Hematopoietic multipotent progenitor cell (in vitro differentiated cells): Measurements from ENCODE around the gene MRPL54. TPM values are rescaled to one million over a fixed set of nuclear protein-coding genes. Genes with fewer than 3 reads are reported as not detected.

ENCODE experiments used
- DNase-seq, 3 donors: peaks; one replicate each; pipeline ENCODE4 v3.0.0-alpha.2; 2011 to 2015; ENCODE audit warnings: low read depth in 2 of 3, low spot score in 2 of 3
- total RNA-seq: library from RNA; depleted of rRNA; stranded (reverse); fragments of >200 nt; gene quantifications from one replicate; pipeline ENCODE4 v1.2.3, GENCODE V29; 2012

The MRPL54 gene
- total RNA-seq, 1 donor: 42.0 TPM

DNA sequence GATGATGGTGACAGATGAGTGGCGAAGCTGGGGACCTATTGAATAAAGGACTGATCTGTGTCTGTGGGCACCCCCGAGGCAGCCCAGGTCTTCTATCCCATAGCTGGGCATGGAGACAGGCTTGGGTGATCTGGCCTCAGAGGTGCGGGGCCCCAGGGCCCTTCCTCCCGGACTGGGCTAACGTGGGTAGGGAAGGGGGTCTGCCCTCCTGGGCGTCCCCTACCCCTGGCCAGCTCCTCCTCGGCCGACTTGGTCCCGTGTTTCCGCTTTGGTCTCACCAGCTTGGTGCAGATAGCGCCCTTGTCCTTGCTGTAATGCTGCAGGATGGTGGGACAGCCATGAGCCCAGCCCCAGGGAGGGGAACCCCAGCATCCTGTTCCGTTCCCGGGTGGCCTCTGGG, 20.4 kb downstream of the MRPL54 start:
- DNase-seq: no peak

- peak in 2 of 3 donors; percentile 34 to 38 for DNase-seq
Observed at GRCh38 chr19:3783660-3784584, 21.4 kb downstream of the MRPL54 start.

DNA sequence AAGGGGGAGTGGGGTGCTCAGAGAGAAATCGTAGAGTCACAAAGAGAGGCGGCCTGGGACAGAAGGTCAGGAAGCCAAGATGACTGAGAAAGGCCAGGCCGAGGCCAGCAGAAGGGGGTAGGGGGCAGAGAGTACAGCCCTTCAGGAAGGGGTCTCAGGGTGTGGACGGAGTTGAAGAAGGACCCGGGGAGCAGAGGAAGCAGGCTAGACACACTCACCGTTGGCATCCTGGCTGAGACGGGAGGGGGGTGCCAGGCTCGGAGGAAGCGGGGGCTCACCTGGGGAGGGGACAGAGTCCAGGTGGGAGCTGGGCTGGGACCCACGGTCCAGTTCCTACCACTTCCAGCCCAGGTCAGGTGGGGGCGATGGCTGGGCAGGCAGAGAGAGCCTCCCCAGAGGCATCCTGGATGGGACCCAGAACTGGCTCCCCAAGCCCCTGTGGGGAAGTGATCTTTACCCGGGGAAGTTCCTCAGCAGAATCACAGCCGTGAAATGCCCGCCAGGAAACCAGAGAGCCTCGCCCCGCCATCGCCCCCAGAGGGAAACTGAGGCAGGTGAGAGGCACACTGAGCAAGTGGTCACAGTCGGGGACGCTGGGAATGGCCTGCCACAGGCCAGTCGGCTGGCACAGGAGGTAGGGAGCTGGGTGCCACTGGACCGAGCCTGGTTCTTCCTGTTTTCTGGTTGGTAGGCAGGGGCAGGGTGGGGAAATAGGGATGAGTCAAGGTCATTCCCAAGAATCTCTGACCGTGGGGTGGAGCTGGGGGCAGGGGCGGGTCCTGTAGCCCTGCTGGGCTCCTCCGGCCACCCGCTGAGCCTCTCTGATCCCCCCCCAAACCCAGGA, 22.3 kb downstream of the MRPL54 start:
- no peak for DNase-seq

DNA sequence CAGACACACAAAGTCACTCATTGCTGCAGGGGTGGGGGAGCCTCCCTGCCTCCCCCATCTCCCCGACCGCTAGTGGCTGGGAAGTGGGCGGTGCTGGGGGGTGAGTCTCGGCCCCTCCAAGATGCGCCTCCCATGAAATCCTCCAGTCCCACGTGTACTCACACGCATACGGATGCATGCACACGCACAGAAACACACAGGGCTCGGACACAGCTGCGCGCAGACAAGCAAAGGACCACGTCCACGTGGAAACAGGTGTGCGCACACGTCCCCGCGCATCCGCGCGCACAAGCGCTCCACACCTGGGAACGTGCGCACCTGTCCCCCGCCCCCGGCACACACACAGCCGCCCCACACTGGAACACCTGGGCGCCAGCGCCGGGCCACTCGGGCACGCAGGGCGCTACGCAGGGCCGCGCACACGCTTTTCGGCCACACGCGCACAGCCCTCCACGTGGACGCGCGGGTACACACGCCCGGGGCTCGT, 23.0 kb downstream of the MRPL54 start:
- no peak for DNase-seq

- peak in 2 of 3 donors; percentile 76 to 83 for DNase-seq
Observed at GRCh38 chr19:3785938-3786824, 23.7 kb downstream of the MRPL54 start, which contains the start of gene MATK. TSS of gene MATK (minus strand) at chr19:3786381. CDS start at chr19:3785135, 1,246 bp downstream.

DNA sequence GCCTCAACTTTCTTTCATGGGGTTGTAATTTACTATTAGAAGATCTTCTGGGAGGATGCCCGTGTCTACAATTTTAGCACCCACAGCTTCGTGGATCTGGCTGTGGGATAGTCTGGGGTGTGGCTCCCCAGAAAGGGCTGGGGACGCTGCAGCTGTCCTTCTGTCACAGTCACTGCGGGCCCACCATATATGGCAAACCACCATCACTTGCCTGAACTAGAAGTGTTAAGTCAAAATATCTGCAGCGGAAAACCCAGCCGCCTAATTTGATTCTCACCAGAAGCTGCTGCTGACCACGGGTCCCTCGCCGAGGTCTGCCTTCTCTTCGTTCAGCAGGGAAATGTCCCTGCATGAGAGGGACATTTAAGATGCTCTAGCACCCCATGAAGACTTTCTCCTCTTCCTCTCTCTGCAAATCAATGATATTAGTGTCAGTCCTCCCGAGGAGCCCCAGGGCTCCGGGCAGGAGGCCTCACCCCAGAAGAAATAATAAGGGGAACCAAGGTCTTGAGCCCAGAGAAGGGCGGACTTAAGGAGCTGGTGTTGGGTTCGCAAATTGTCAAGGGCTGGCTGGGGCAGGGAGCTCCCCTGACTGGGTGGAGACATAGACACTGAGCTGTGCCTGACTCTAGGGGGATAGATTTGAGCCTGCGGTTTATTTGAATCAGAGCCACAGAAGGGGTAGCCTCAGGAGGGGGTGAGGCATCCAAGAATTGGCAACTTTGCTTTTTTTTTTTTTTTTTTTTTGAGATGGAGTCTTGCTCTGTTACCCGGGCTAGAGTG, 26.7 kb downstream of the MRPL54 start:
- DNase-seq: no peak

DNA sequence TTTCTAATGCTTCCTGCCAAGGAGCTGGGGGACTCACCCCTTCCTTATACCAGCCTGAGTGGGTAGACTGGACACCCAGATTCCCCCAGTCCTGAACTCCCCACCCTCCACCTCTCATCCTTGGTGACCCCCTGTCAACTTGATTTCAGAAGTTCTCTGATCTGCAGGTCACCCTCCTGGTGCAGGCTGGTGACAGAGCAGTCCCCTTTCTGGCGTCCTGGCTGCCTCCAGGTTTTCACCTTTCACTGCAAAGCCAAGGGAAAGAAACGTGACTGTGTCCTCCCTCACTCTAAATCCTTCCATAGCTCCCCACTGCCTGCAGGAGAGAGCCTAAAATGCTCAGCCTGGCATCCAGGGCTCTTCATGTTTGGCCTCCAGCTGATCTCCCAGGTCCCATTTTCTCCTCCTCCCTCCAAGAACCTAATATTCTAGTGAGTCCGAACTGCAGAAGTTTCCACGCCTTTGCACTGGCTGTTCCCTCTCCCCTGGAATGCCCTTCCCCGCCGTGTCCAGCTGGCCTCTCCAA, 27.8 kb downstream of the MRPL54 start:
- no peak for DNase-seq

- DNase-seq: no peak
Observed at GRCh38 chr19:3790941-3791340, 28.5 kb downstream of the MRPL54 start.

GRCh38 chr19:3792114-3792513, 29.6 kb downstream of the MRPL54 start:
- DNase-seq: no peak

DNA sequence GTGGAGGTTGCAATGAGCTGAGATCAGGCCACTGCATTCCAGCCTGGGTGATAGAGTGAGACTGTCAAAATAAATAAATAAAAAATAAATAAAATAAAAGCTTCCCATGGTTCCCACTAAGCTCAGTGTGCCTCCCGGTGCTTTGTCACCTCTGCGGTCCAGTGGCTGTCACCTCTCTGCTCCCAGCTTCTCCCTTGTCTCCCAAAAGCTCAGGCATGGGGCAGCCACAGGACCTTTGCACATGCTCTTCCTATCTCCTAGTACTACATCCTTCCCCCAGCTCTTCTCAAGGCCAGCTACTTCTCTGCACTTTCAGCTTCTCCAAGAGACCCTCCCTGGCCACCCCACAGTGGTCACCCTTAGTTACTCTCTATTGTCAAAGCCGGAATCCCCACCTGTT, 31.3 kb downstream of the MRPL54 start:
- no peak for DNase-seq

GRCh38 chr19:3796358-3796757, 33.9 kb downstream of the MRPL54 start:
- no peak for DNase-seq

GRCh38 chr19:3798137-3798536, 35.7 kb downstream of the MRPL54 start:
- DNase-seq: peak in 2 of 3 donors; percentile 53 to 64

DNA sequence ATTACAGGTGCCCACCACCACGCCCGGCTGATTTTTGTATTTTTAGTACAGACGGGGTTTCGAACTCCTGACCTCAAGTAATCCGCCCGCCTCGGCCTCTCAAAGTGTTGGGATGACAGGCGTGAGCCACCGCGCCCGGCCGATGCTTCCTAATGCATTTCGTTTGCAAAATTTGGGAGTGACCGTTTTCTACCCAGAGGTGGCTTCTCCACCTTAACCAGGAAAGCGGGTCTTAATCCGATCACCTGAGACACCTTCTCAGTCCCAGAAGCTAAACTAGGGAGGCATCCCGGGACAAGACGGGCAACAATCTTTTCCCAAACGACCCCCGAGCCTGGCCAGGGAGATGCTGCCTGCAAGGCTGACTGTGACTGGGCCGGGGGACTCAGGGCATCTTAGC, 38.5 kb downstream of the MRPL54 start:
- DNase-seq: no peak

GRCh38 chr19:3801412-3802096, 39.1 kb downstream of the MRPL54 start:
- DNase-seq: peak in 2 of 3 donors; percentile 38 to 42

DNA sequence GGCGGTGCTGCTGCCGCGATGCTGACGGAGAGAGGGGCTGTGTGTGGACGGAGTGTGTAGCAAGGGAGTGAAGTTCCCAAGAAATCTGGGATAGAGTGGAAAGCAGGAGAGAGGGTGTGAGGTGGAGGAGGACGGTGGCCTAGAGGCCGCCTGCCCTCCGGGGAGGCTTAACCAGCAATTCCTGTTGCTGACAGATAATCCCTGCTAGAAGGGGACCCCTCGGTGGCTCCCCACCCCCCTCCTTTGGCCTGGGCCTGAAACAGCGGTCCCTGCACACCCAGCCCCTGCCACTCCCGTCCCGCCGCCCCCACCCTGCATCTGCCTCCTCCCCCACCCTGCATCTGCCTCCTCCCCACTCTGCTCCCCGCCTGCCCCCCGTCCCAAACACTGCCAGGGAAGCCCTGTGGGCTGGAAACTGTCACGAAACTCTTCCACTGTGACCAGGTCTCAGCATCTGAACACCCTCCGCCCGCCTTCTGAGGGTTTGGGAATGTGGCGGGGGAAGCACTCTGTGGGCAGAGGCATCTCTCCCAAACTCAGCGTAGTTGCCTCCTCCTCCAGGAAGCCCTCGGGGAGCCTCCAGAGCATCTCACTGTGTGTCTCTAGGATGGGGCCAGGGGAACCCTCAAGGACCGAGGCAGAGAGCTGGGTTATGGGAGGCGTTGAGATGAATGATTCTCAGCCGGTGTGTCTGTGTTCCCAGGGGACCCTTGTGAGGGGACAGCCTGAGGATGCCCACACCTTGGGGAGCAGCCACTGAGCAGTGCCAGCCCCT, 40.8 kb downstream of the MRPL54 start:
- no peak for DNase-seq

- DNase-seq: no peak
Observed at GRCh38 chr19:3803986-3804385, 41.5 kb downstream of the MRPL54 start.

GRCh38 chr19:3804429-3804828, 41.9 kb downstream of the MRPL54 start:
- no peak for DNase-seq

GRCh38 chr19:3805859-3806258, 43.4 kb downstream of the MRPL54 start:
- no peak for DNase-seq
